GM12878 (cell line): ENCODE data around the gene LMAN2. TPM values are rescaled to one million over a fixed set of nuclear protein-coding genes. Genes with fewer than 3 reads are reported as not detected.

ENCODE experiments used
- ATAC-seq: fragments of 200-7000 bp; cut with Tn5 transposase; 3 replicates; pipeline ENCODE4 v1.9.1; 2020; ENCODE audit warnings: mild to moderate bottlenecking, moderate library complexity
- BruUV-seq: library from RNA; stranded (reverse); fragments of 400-500 nt; replicated peaks from 2 replicates; lab custom pipeline; 2021; lab: Mats Ljungman, UMichigan
- CTCF ChIA-PET: fragments of 300-600 bp; sonication (Branson Sonifier 250); formaldehyde crosslinking; extraction: SDS; loops from one replicate; lab custom pipeline; 2021; ENCODE audit warnings: inconsistent platforms; lab: Yijun Ruan, JAX
- POLR2A ChIA-PET: fragments of 350-600 bp; formaldehyde crosslinking; extraction: SDS; loops from one replicate; lab custom pipeline; 2021; ENCODE audit warnings: inconsistent platforms; lab: Charles Lee
- RAD21 ChIA-PET: fragments of 300-600 bp; sonication (Branson Sonifier 250); formaldehyde crosslinking; loops from one replicate; lab custom pipeline; 2023; ENCODE audit warnings: antibody characterized with exemption; ENCODE audit not compliant: unreplicated experiment; lab: Charles Lee
- SMC1A ChIA-PET: fragments of 300-600 bp; sonication (Branson Sonifier 250); formaldehyde crosslinking; loops from one replicate; lab custom pipeline; 2023; ENCODE audit not compliant: unreplicated experiment, uncharacterized antibody; lab: Charles Lee
- DNase-seq: peaks from one replicate; pipeline ENCODE4 v3.0.0-alpha.2; 2011; ENCODE audit warnings: low read depth, low spot score
- FAIRE-seq: peaks from 3 replicates; lab custom pipeline; 2011; peaks lifted over from hg19 to GRCh38; lab: Jason Lieb, UNC
- H2AFZ ChIP-seq: 2 replicates; pipeline ENCODE4 v1.6.0; 2011; ENCODE audit warnings: low read depth, low read length, control low read depth; ENCODE audit not compliant: control insufficient read depth
- H3K27ac ChIP-seq: 2 replicates; pipeline ENCODE4 v1.5.1; 2011; ENCODE audit warnings: control low read depth; ENCODE audit not compliant: control insufficient read depth, insufficient read depth
- H3K27me3 ChIP-seq, 2 experiments: replicated peaks in 1 of 2; 2 replicates each; pipeline versions ENCODE4 v1.6.0 to v1.6.1; 2011; ENCODE audit warnings: low read length in 1 of 2; ENCODE audit not compliant: control insufficient read depth in 2 of 2, insufficient read depth in 2 of 2
- H3K36me3 ChIP-seq, 2 experiments: 2 replicates each; pipeline ENCODE4 v1.5.1; 2011; ENCODE audit warnings: low read length in 1 of 2; ENCODE audit not compliant: control insufficient read depth in 2 of 2, insufficient read depth in 2 of 2
- H3K4me1 ChIP-seq: 2 replicates; pipeline ENCODE4 v1.6.1; 2011; ENCODE audit warnings: mild to moderate bottlenecking, low read length, moderate library complexity, mixed read lengths; ENCODE audit not compliant: control insufficient read depth, insufficient read depth
- H3K4me2 ChIP-seq: 2 replicates; pipeline ENCODE4 v1.6.0; 2011; ENCODE audit warnings: control low read depth; ENCODE audit not compliant: control insufficient read depth, insufficient read depth
- H3K4me3 ChIP-seq: fragments of 200-600 bp; sonication (generic); 2 replicates; pipeline ENCODE4 v1.5.1; 2016
- H3K79me2 ChIP-seq: 2 replicates; pipeline ENCODE4 v1.6.0; 2011; ENCODE audit warnings: low read length; ENCODE audit not compliant: control insufficient read depth, insufficient read depth
- H3K9ac ChIP-seq: 2 replicates; pipeline ENCODE4 v1.8.0; 2011; ENCODE audit warnings: low read length, control low read depth, mixed read lengths; ENCODE audit not compliant: control insufficient read depth, insufficient read depth
- H3K9me3 ChIP-seq: replicated peaks from 3 replicates; pipeline ENCODE4 v1.5.1; 2011; ENCODE audit warnings: mild to moderate bottlenecking, low read length; ENCODE audit not compliant: control insufficient read depth, insufficient read depth
- H4K20me1 ChIP-seq: 2 replicates; pipeline ENCODE4 v1.6.0; 2011; ENCODE audit not compliant: control insufficient read depth, insufficient read depth
- BCL11A ChIP-seq: IDR thresholded peaks from 2 replicates; pipeline ENCODE4 v1.6.1; 2011; ENCODE audit warnings: low read depth, low read length
- BMI1 ChIP-seq: fragments of 450-650 bp; IDR thresholded peaks from 2 replicates; pipeline ENCODE4 v1.6.1; 2016; ENCODE audit warnings: mild to moderate bottlenecking, moderate library complexity, borderline replicate concordance
- BRCA1 ChIP-seq: IDR thresholded peaks from 2 replicates; pipeline ENCODE4 v1.6.1; 2011; ENCODE audit warnings: low read depth, low read length, improper control_type of control experiment
- CREM ChIP-seq: IDR thresholded peaks from 2 replicates; pipeline ENCODE4 v1.6.1; 2014; ENCODE audit warnings: antibody characterized with exemption, low read depth
- EZH2 ChIP-seq: IDR thresholded peaks from 2 replicates; pipeline ENCODE4 v1.6.1; 2012; ENCODE audit warnings: low read depth, mild to moderate bottlenecking, control low read depth, inconsistent platforms, low read length, borderline replicate concordance; ENCODE audit not compliant: control insufficient read depth
- NFYB ChIP-seq: IDR thresholded peaks from 2 replicates; pipeline ENCODE4 v1.6.1; 2011; ENCODE audit warnings: low read depth, mild to moderate bottlenecking, low read length, improper control_type of control experiment, moderate library complexity; ENCODE audit not compliant: insufficient read depth
- NR2F1 ChIP-seq: fragments of 450-650 bp; conservative IDR thresholded peaks from 2 replicates; pipeline ENCODE4 v1.6.1; 2017; ENCODE audit warnings: mild to moderate bottlenecking
- RAD51 ChIP-seq: fragments of 450-650 bp; IDR thresholded peaks from 2 replicates; pipeline ENCODE4 v1.6.1; 2016; ENCODE audit warnings: moderate library complexity, mild to moderate bottlenecking, inconsistent platforms
- SMAD1 ChIP-seq: fragments of 450-650 bp; IDR thresholded peaks from 2 replicates; pipeline ENCODE4 v1.6.1; 2018; ENCODE audit warnings: mild to moderate bottlenecking, low read depth; ENCODE audit not compliant: partially characterized antibody
- SUZ12 ChIP-seq: fragments of 200-600 bp; sonication (generic); IDR thresholded peaks from one replicate; pipeline ENCODE4 v1.6.1; 2018; ENCODE audit warnings: antibody characterized with exemption, mild to moderate bottlenecking; ENCODE audit not compliant: unreplicated experiment
- USF2 ChIP-seq: IDR thresholded peaks from 2 replicates; pipeline ENCODE4 v1.6.1; 2011; ENCODE audit warnings: low read depth, low read length, improper control_type of control experiment, borderline replicate concordance
- ZBTB40 ChIP-seq: fragments of 450-650 bp; IDR thresholded peaks from 2 replicates; pipeline ENCODE4 v1.6.1; 2016; ENCODE audit warnings: mild to moderate bottlenecking, moderate library complexity, borderline replicate concordance
- WGBS: methylation state at CpG from one replicate; pipeline ENCODE4 v1.1.6; 2016; ENCODE audit warnings: low lambda C conversion rate; ENCODE audit not compliant: insufficient replicate concordance, insufficient coverage; ENCODE audit errors: missing lambda C conversion rate; 5-methylcytosine and 5-hydroxymethylcytosine counted together
- in situ Hi-C: fragments of 300-500 bp; cut with MboI; formaldehyde crosslinking; loops from 9 replicates; pipeline ENCODE4 v1.14.3; 2018; ENCODE audit warnings: mixed read lengths
- intact Hi-C: fragments of 100-400 bp; cut with micrococcal nuclease; formaldehyde crosslinking; loops from one replicate; pipeline ENCODE4 v1.14.2; 2022; ENCODE audit not compliant: unreplicated experiment
- polyA plus RNA-seq, 11 experiments: library from polyadenylated mRNA; depleted of rRNA in 4 of 11; unstranded in 6 of 11; stranded (reverse) in 5 of 11; fragments of >200 nt; fragmentation: Nextera tagmentation in 4 of 11; fragmentation: Illumina TruSeq in 1 of 11; extraction: Ambion mirVana in 4 of 11; extraction: Trizol in 1 of 11; gene quantifications; 1 replicate in 1 of 11; 2 replicates in 10 of 11; pipeline versions ENCODE4 v1.2.1 to v1.2.3, GENCODE V29; 2011 to 2016; ENCODE audit warnings: inconsistent platforms in 2 of 11, missing spikeins in 2 of 11, low read depth in 1 of 11
- total RNA-seq, 4 experiments: library from RNA; depleted of rRNA in 3 of 4; stranded (reverse); fragments of >200 nt in 3 of 4; fragmentation: Illumina TruSeq in 1 of 4; extraction: Trizol in 1 of 4; gene quantifications; 2 replicates each; pipeline versions ENCODE4 v1.2.1 to v1.2.3, GENCODE V29; 2013 to 2021
- TF ChIP-seq, protein P1 (sequence below): fragments of 450-650 bp; IDR thresholded peaks from 2 replicates; pipeline ENCODE4 v1.6.1; 2017; ENCODE audit warnings: mild to moderate bottlenecking, moderate library complexity

Gene LMAN2
- total and polyA plus RNA-seq, 10 of the 15 experiments (the other 5 are each of a cell fraction or from before 2014, with no cell fraction given): 2.4 to 264 (median 147) TPM

GRCh38 chr5:177356746-177357145 lies 5.3 kb upstream of the LMAN2 start (continued):
- no peak for TF ChIP-seq EZH2
- no peak for TF ChIP-seq BRCA1

GRCh38 chr5:177355868-177356168 lies 4.3 kb upstream of the LMAN2 start:
- no peak for FAIRE-seq
- H3K4me1 ChIP-seq: peaks cover 32% of the 10 kb centered on the region
- RAD21 ChIA-PET: interaction anchor here (0.6 to 1.4 kb wide), 3 partner anchors 15 to 48 kb away, joined by 3 to 7 read pairs (median 6); no protein-coding TSS in a partner anchor
- ATAC-seq: no peak
- SMC1A ChIA-PET: interaction anchor here (0.7 to 3.0 kb wide), 5 partner anchors 8 to 90 kb away, joined by 3 to 7 read pairs (median 5); no protein-coding TSS in a partner anchor
- POLR2A ChIA-PET: interaction anchor here (0.5 to 2.3 kb wide), 7 partner anchors 9 to 782 kb away, joined by 3 to 13 read pairs (median 3); partner anchors contain the start of gene SLC34A1
- in situ Hi-C loops (no loop called here), intact Hi-C loops (no loop called here)
- H3K36me3 ChIP-seq: no peaks in the 10 kb centered on the region; a peak in 1 of 4 replicates
- H3K79me2 ChIP-seq: peaks cover 36% of the 10 kb centered on the region
- WGBS: 27% methylated on average over 1 of the region's 1 CpG
- no peaks in the 10 kb centered on the region for H4K20me1 ChIP-seq
- H3K4me2 ChIP-seq: no peak overlapping the region
- peaks cover 3% of the 10 kb centered on the region; the same call in 1 of the 3 replicates for H3K9me3 ChIP-seq
- H3K27ac ChIP-seq: no peak overlapping the region
- CTCF ChIA-PET: interaction anchor here (0.6 to 7.2 kb wide), 7 partner anchors 9 to 144 kb away, joined by 3 to 46 read pairs (median 5); no protein-coding TSS in a partner anchor
- DNase-seq: no peak
- H3K9ac ChIP-seq: no peak overlapping the region
- TF ChIP-seq CREM (no peak), ZBTB40 (no peak), USF2 (peak; percentile 12; the same call in 1 of the 2 replicates), NR2F1 (no peak), NFYB (peak; percentile 72), RAD51 (peak; percentile 47; the same call in 1 of the 2 replicates), SMAD1 (no peak), BCL11A (no peak), BMI1 (no peak), SUZ12 (no peak)
- TF ChIP-seq, protein P1, sequence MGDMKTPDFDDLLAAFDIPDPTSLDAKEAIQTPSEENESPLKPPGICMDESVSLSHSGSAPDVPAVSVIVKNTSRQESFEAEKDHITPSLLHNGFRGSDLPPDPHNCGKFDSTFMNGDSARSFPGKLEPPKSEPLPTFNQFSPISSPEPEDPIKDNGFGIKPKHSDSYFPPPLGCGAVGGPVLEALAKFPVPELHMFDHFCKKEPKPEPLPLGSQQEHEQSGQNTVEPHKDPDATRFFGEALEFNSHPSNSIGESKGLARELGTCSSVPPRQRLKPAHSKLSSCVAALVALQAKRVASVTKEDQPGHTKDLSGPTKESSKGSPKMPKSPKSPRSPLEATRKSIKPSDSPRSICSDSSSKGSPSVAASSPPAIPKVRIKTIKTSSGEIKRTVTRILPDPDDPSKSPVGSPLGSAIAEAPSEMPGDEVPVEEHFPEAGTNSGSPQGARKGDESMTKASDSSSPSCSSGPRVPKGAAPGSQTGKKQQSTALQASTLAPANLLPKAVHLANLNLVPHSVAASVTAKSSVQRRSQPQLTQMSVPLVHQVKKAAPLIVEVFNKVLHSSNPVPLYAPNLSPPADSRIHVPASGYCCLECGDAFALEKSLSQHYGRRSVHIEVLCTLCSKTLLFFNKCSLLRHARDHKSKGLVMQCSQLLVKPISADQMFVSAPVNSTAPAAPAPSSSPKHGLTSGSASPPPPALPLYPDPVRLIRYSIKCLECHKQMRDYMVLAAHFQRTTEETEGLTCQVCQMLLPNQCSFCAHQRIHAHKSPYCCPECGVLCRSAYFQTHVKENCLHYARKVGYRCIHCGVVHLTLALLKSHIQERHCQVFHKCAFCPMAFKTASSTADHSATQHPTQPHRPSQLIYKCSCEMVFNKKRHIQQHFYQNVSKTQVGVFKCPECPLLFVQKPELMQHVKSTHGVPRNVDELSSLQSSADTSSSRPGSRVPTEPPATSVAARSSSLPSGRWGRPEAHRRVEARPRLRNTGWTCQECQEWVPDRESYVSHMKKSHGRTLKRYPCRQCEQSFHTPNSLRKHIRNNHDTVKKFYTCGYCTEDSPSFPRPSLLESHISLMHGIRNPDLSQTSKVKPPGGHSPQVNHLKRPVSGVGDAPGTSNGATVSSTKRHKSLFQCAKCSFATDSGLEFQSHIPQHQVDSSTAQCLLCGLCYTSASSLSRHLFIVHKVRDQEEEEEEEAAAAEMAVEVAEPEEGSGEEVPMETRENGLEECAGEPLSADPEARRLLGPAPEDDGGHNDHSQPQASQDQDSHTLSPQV: no peak
- no peaks in the 10 kb centered on the region for H3K27me3 ChIP-seq
- no peak overlapping the region for H2AFZ ChIP-seq
- BruUV-seq: no TSS peak
- no peak overlapping the region for H3K4me3 ChIP-seq
